Spleen (tissue), 11 donors: Measurements from ENCODE around the gene AMIGO3. TPM values are rescaled to one million over a fixed set of nuclear protein-coding genes. Genes with fewer than 3 reads are reported as not detected.

Experiments
- DNase-seq: peaks from one replicate; pipeline ENCODE4 v3.0.0-alpha.2; 2020
- H3K27ac ChIP-seq, 8 donors: fragments of 200-600 bp; sonication (generic) in 7 of 8; 1 replicate in 4 of 8; 2 replicates in 4 of 8; pipeline versions ENCODE4 v1.5.0 to v1.8.0; 2016 to 2021; ENCODE audit warnings: inconsistent platforms in 4 of 8, mild to moderate bottlenecking in 4 of 8, moderate library complexity in 1 of 8
- H3K27me3 ChIP-seq, 7 donors: fragments of 200-600 bp; sonication (generic) in 6 of 7; replicated peaks in 1 of 7; 1 replicate in 4 of 7; 2 replicates in 3 of 7; pipeline versions ENCODE4 v1.5.0 to v1.8.0; 2016 to 2021; ENCODE audit warnings: inconsistent platforms in 3 of 7, mild to moderate bottlenecking in 1 of 7
- H3K36me3 ChIP-seq, 6 donors: fragments of 200-600 bp; sonication (generic) in 5 of 6; 1 replicate in 4 of 6; 2 replicates in 2 of 6; pipeline versions ENCODE4 v1.5.0 to v1.8.0; 2016 to 2021; ENCODE audit warnings: inconsistent platforms in 2 of 6
- H3K4me1 ChIP-seq, 6 donors: fragments of 200-600 bp; sonication (generic) in 5 of 6; 1 replicate in 3 of 6; 2 replicates in 3 of 6; pipeline versions ENCODE4 v1.5.0 to v1.8.0; 2016 to 2021; ENCODE audit warnings: inconsistent platforms in 3 of 6
- H3K4me3 ChIP-seq, 8 donors: fragments of 200-600 bp; sonication (generic) in 7 of 8; 1 replicate in 4 of 8; 2 replicates in 4 of 8; pipeline versions ENCODE4 v1.5.0 to v1.8.0; 2016 to 2021; ENCODE audit warnings: inconsistent platforms in 4 of 8, mild to moderate bottlenecking in 4 of 8, moderate library complexity in 2 of 8
- H3K9me3 ChIP-seq, 8 donors: fragments of 200-600 bp; sonication (generic) in 7 of 8; 1 replicate in 4 of 8; 2 replicates in 4 of 8; pipeline versions ENCODE4 v1.5.0 to v1.8.0; 2016 to 2021; ENCODE audit warnings: inconsistent platforms in 4 of 8
- CTCF ChIP-seq, 11 experiments: fragments of 200-600 bp in 7 of 11; fragments of 450-650 bp in 4 of 11; sonication (generic) in 4 of 11; IDR thresholded peaks in 8 of 11; conservative IDR thresholded peaks in 3 of 11; 1 replicate in 7 of 11; 2 replicates in 4 of 11; pipeline versions ENCODE4 v1.4.0 to v1.8.0; 2016 to 2021; ENCODE audit warnings: antibody characterized with exemption in 11 of 11, inconsistent platforms in 4 of 11, mild to moderate bottlenecking in 1 of 11
- POLR2A ChIP-seq, 3 donors: fragments of 450-650 bp; IDR thresholded peaks; one replicate each; pipeline ENCODE4 v1.5.1; 2017; ENCODE audit warnings: antibody characterized with exemption in 3 of 3, mild to moderate bottlenecking in 1 of 3
- POLR2AphosphoS5 ChIP-seq, 3 donors: sonication (generic); formaldehyde crosslinking; IDR thresholded peaks; one replicate each; pipeline ENCODE4 v1.5.1; 2017; ENCODE audit warnings: antibody characterized with exemption in 3 of 3
- WGBS, 5 donors: extraction: QIAGEN DNeasy Blood & Tissue Kit in 3 of 5; methylation state at CpG; one replicate each; pipeline versions ENCODE4 v1.1.5 to v1.1.7; 2013 to 2018; 5-methylcytosine and 5-hydroxymethylcytosine counted together
- intact Hi-C: fragments of 100-400 bp; cut with DNase I; formaldehyde crosslinking; loops from one replicate; pipeline ENCODE4 v1.15.0; 2023; ENCODE audit warnings: low total_unique reads
- polyA plus RNA-seq, 3 donors: library from polyadenylated mRNA; stranded (reverse); fragments of 200-250 nt; gene quantifications; one replicate each; pipeline ENCODE4 v1.2.1, GENCODE V29; 2013
- total RNA-seq, 7 donors: library from RNA; depleted of rRNA in 3 of 7; stranded (reverse); fragments of >200 nt in 3 of 7; fragmentation: NEBNext Ultra II Directional in 4 of 7; extraction: Animal tissue kit (Norgen Biotek cat#: 25700) in 4 of 7; gene quantifications; one replicate each; pipeline versions ENCODE4 v1.1.0 to v1.2.1, GENCODE V29; 2016 to 2021
- donor health status: healthy with polysubstance abuse.
- donor health status: DM: no; HTN: no; CAD: no; lungs with moderate emphysema.
- donor health status: DM: no; HTN: no; CAD: no.
- donor health status: Bipolar disorder and iron deficiency.
- donor health status: healthy.
- donor health status: DM: no; HTN: no; CAD: no.
- donor health status: DM: yes; HTN: yes; CAD: no.

The AMIGO3 gene
- total and polyA plus RNA-seq, 10 donors, result 0.23 to 1.6 (median 0.95) TPM; not detected in 4

GRCh38 chr3:49757197-49757596 lies 37.7 kb upstream of the AMIGO3 start:
- no peak for DNase-seq
- Histone ChIP-seq H3K27ac (no peak overlapping the region), H3K4me1 (peaks cover 0 to 75% (median 23%) of the 10 kb centered on the region in 6 donors), H3K9me3 (no peaks in the 10 kb centered on the region), H3K27me3 (no peaks in the 10 kb centered on the region), H3K4me3 (no peak overlapping the region), H3K36me3 (peaks cover 0 to 18% (median 0%) of the 10 kb centered on the region in 6 donors)
- TF ChIP-seq CTCF (IDR thresholded peaks at IDR 0.05 in 8 of 11, conservative IDR thresholded peaks at IDR 0.05 in 3 of 11) (no peak), POLR2A (IDR thresholded peaks at IDR 0.05) (no peak), POLR2AphosphoS5 (IDR thresholded peaks at IDR 0.05) (no peak)
- WGBS, 5 donors, result 76 to 87% (median 83%) methylated on average over 2 of the region's 2 CpGs
- intact Hi-C loops, result no loop called here

GRCh38 chr3:49756036-49756435 lies 36.6 kb upstream of the AMIGO3 start:
- H3K27me3 ChIP-seq, result no peaks in the 10 kb centered on the region
- no peaks in the 10 kb centered on the region for H3K9me3 ChIP-seq
- no peak for DNase-seq
- TF ChIP-seq CTCF (IDR thresholded peaks at IDR 0.05 in 8 of 11, conservative IDR thresholded peaks at IDR 0.05 in 3 of 11), result no peak
- TF ChIP-seq POLR2AphosphoS5 (IDR thresholded peaks at IDR 0.05), result no peak
- TF ChIP-seq POLR2A (IDR thresholded peaks at IDR 0.05), result no peak
- peaks cover 0 to 68% (median 20%) of the 10 kb centered on the region in 6 donors for H3K4me1 ChIP-seq
- intact Hi-C loops, result no loop called here
- H3K36me3 ChIP-seq, result peaks cover 0 to 28% (median 0%) of the 10 kb centered on the region in 6 donors
- 50 to 76% (median 65%) methylated on average over 1 of the region's 1 CpG for WGBS, 5 donors
- no peak overlapping the region for H3K27ac ChIP-seq
- H3K4me3 ChIP-seq, result no peak overlapping the region

- 77 to 97% (median 81%) methylated on average over 1 of the region's 1 CpG for WGBS, 5 donors
- intact Hi-C loops, result no loop called here
- Histone ChIP-seq H3K36me3 (peaks cover 0 to 32% (median 0%) of the 10 kb centered on the region in 6 donors), H3K4me3 (no peak overlapping the region), H3K9me3 (no peaks in the 10 kb centered on the region), H3K27ac (no peak overlapping the region), H3K4me1 (peaks cover 0 to 60% (median 20%) of the 10 kb centered on the region in 6 donors), H3K27me3 (no peaks in the 10 kb centered on the region)
- DNase-seq, result no peak
- TF ChIP-seq POLR2AphosphoS5 (IDR thresholded peaks at IDR 0.05) (no peak), CTCF (IDR thresholded peaks at IDR 0.05 in 8 of 11, conservative IDR thresholded peaks at IDR 0.05 in 3 of 11) (no peak), POLR2A (IDR thresholded peaks at IDR 0.05) (no peak)
Observed at GRCh38 chr3:49754536-49754935, 35.1 kb upstream of the AMIGO3 start.

- DNase-seq, result no peak
- WGBS, 5 donors, result 91 to 97% (median 92%) methylated on average over 4 of the region's 4 CpGs
- H3K27me3 ChIP-seq, result no peaks in the 10 kb centered on the region
- H3K36me3 ChIP-seq, result peaks cover 0 to 61% (median 17%) of the 10 kb centered on the region in 6 donors
- no peak overlapping the region for H3K27ac ChIP-seq
- intact Hi-C loops, result no loop called here
- H3K4me1 ChIP-seq, result peaks cover 0 to 29% (median 17%) of the 10 kb centered on the region in 6 donors
- no peak overlapping the region for H3K4me3 ChIP-seq
- no peak for TF ChIP-seq POLR2AphosphoS5 (IDR thresholded peaks at IDR 0.05)
- TF ChIP-seq CTCF (IDR thresholded peaks at IDR 0.05 in 8 of 11, conservative IDR thresholded peaks at IDR 0.05 in 3 of 11), result no peak
- TF ChIP-seq POLR2A (IDR thresholded peaks at IDR 0.05), result no peak
- no peaks in the 10 kb centered on the region for H3K9me3 ChIP-seq
Observed at GRCh38 chr3:49751501-49751900, 32.0 kb upstream of the AMIGO3 start.
